ENCODE measurements around the gene RIF1. TPM values are rescaled to one million over a fixed set of nuclear protein-coding genes. Genes with fewer than 3 reads are reported as not detected.
A peak's percentile ranks its signal among the peaks of the same experiment; 100 is the strongest.

Gene RIF1
- total and polyA plus RNA-seq, 9 of the 15 experiments (the other 6 are each of a cell fraction or from before 2014, with no cell fraction given) = 11.0 to 109 (median 44.2) TPM

GRCh38 chr2:151395509-151396374 lies 14.0 kb upstream of the RIF1 start (continued):
- TF ChIP-seq TBP (optimal IDR thresholded peaks at IDR 0.05; ENCODE audit: low read depth, low read length) = peak; percentile 53
- peak; percentile 51 for TF ChIP-seq L3MBTL2 (IDR thresholded peaks at IDR 0.05)
- TF ChIP-seq U2AF2 (optimal IDR thresholded peaks at IDR 0.05; ENCODE audit: low read depth, low read length) = no peak
- TF ChIP-seq FOS (IDR thresholded peaks at IDR 0.05; ENCODE audit: extremely low read depth, insufficient read length) = peak; percentile 32
- TF ChIP-seq FIP1L1 (IDR thresholded peaks at IDR 0.05; ENCODE audit: low read depth, low read length, poor library complexity, severe bottlenecking) = no peak
- peak; percentile 39; the same call in 1 of the 2 replicates for TF ChIP-seq MGA (IDR thresholded peaks at IDR 0.05)
- TF ChIP-seq KLF1 (tag; IDR thresholded peaks at IDR 0.05) = no peak

All from K562 (cell line).